Dendritic cell treated with granulocyte-macrophage colony-stimulating factor and Interleukin-4, amounts not matched to agents 40 ng/mL and 50 ng/mL, for 4 days (primary cell): Measurements from ENCODE around the gene VSIG10.
"Not testable (repeated sequence)": the region's sequence is repeated elsewhere in the genome, so short reads cannot be mapped to it uniquely, and the experiment has no call there.

ENCODE experiments used
- H3K27ac Mint-ChIP-seq: one replicate; pipeline ENCODE4 v1.8.0; 2022; ENCODE audit warnings: mild to moderate bottlenecking, mixed read lengths
- H3K27me3 Mint-ChIP-seq: one replicate; pipeline ENCODE4 v1.8.0; 2022; ENCODE audit warnings: mild to moderate bottlenecking, mixed read lengths
- H3K36me3 Mint-ChIP-seq: one replicate; pipeline ENCODE4 v1.8.0; 2022; ENCODE audit warnings: low read depth, mixed read lengths
- H3K4me1 Mint-ChIP-seq: one replicate; pipeline ENCODE4 v1.8.0; 2022; ENCODE audit warnings: low read depth, mixed read lengths
- H3K4me3 Mint-ChIP-seq: one replicate; pipeline ENCODE4 v1.8.0; 2022; ENCODE audit warnings: mild to moderate bottlenecking, moderate library complexity, mixed read lengths
- H3K9me3 Mint-ChIP-seq: one replicate; pipeline ENCODE4 v1.8.0; 2022; ENCODE audit warnings: mixed read lengths
- intact Hi-C: fragments of 100-400 bp; cut with micrococcal nuclease; formaldehyde crosslinking; loops from one replicate; pipeline ENCODE4 v1.15.0; 2022

VSIG10 gene

DNA sequence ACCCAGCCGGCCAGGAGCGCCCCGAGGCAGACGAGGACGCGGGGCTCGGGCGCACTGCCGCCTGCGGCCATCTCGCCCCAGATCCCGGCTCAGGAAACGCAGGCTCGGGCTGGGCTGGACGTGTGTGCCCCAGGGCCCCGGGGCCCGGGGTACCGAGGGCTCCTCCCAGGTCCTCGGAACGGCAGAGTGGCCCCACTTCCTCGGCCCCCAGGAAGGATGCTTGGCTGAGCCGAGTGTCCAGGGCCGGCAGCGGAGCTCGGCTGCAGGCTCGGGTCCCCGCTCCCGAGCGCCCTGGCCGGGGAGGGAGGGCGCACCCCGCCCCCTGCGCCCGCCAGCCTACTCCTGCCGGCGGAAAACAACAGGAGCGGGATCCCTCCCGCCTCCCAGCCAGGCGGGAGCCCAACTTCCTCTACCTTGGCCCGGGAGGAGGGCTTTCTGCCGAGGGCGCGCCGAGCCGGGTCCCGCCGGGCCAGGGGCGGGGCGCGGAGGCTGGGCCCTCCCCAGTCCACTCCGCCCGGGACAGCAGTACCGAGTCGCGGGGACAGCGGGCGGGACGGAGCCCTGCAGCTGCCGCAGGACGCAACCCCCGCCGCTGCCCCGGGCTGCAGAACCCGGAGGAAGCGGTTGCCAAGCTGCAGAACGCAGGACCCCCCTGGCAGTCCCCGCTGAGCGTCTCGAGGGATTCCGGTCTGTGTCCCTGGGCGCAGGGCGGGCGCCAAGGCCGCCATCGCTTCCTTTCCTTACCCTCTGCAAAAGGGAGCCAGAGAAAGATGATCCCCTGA lies at the start of gene VSIG10:
VSIG10 (minus strand) TSS at position 411 of the 782 bp plus-strand sequence; CDS start at position 71, 340 bp downstream.
- peaks cover 20% of the 10 kb centered on the region for H3K4me1 Mint-ChIP-seq
- H3K9me3 Mint-ChIP-seq: no peaks in the 10 kb centered on the region
- H3K4me3 Mint-ChIP-seq: peak within 1 kb of the TSS; percentile 89
- intact Hi-C loops: loop anchor here (5.0 kb wide), 1 partner anchor 41 kb away; the partner anchor contains the start of gene WSB2
- H3K27me3 Mint-ChIP-seq: peaks cover 8% of the 10 kb centered on the region
- H3K36me3 Mint-ChIP-seq: peaks cover 7% of the 10 kb centered on the region
- peak within 1 kb of the TSS; percentile 72 for H3K27ac Mint-ChIP-seq

DNA sequence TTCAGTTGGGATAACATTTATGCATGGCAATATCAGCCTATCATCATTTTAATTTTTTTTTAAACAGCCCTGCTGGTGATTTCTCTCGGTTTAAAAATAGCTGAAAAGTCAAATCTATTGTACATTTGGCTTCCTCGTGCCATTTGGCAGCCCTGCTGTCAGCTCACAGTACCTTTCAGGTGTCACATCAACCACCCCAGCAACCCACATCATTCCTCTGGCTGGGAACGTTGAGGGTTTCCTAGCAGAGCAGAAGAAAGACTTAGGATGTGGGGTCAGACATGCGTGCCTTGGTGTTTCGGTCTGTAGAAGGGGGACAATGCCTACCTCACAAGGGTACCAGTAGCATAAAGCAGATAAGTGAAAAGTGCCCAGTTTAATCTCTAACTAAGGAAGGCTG lies 47.9 kb upstream of the VSIG10 start:
- no peaks in the 10 kb centered on the region for H3K4me1 Mint-ChIP-seq
- H3K27ac Mint-ChIP-seq: no peak overlapping the region
- peaks cover 53% of the 10 kb centered on the region for H3K36me3 Mint-ChIP-seq

GRCh38 chr12:118150625-118151024 lies 46.8 kb upstream of the VSIG10 start:
- H3K4me1 Mint-ChIP-seq: no peaks in the 10 kb centered on the region
- H3K9me3 Mint-ChIP-seq: no peaks in the 10 kb centered on the region
- no peaks in the 10 kb centered on the region for H3K27me3 Mint-ChIP-seq
- no peak overlapping the region for H3K4me3 Mint-ChIP-seq
- intact Hi-C loops: no loop called here
- H3K36me3 Mint-ChIP-seq: peaks cover 62% of the 10 kb centered on the region
- H3K27ac Mint-ChIP-seq: peak overlapping the region; percentile 7

More for the DNA sequence above, 47.9 kb upstream of the VSIG10 start:
- Mint-ChIP-seq H3K4me3 (no peak overlapping the region), H3K9me3 (no peaks in the 10 kb centered on the region), H3K27me3 (no peaks in the 10 kb centered on the region)
- intact Hi-C loops: no loop called here

- intact Hi-C loops: no loop called here
- H3K4me3 Mint-ChIP-seq: no peak overlapping the region
- H3K27me3 Mint-ChIP-seq: no peaks in the 10 kb centered on the region
Observed at GRCh38 chr12:118148287-118148686, 44.5 kb upstream of the VSIG10 start.

GRCh38 chr12:118145798-118146156 lies 42.0 kb upstream of the VSIG10 start:
- peaks cover 92% of the 10 kb centered on the region for H3K36me3 Mint-ChIP-seq
- peak overlapping the region; percentile 15 for H3K27ac Mint-ChIP-seq

More at GRCh38 chr12:118148287-118148686, 44.5 kb upstream of the VSIG10 start:
- peaks cover 6% of the 10 kb centered on the region for H3K4me1 Mint-ChIP-seq
- no peaks in the 10 kb centered on the region for H3K9me3 Mint-ChIP-seq
- H3K36me3 Mint-ChIP-seq: peaks cover 86% of the 10 kb centered on the region
- no peak overlapping the region for H3K27ac Mint-ChIP-seq

DNA sequence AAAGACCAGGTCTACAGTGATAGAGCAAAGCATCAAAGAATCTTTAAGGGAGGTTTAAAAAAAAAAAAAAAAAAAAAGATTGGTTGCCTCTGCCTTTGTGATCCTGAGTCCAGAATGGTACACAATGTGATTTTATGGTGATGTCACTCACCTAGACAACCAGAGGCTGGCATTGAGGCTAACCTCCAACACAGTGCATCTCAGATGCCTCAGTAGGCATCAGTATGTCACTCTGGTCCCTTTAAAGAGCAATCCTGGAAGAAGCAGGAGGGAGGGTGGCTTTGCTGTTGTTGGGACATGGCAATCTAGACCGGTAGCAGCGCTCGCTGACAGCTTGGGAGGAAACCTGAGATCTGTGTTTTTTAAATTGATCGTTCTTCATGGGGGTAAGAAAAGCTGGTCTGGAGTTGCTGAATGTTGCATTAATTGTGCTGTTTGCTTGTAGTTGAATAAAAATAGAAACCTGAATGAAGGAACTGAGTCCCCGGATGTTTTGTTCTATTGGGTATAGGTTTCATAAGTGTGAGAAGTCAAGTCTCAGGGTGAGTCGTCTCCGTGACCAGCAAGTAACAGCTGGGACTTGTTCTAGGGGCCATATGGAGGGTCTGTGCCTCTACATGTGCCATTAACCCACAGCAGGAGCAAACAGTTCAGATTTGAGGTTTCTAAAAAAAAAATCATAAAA lies 41.4 kb upstream of the VSIG10 start:
- H3K4me3 Mint-ChIP-seq: no peak overlapping the region
- peaks cover 6% of the 10 kb centered on the region for H3K4me1 Mint-ChIP-seq
- no peaks in the 10 kb centered on the region for H3K27me3 Mint-ChIP-seq
- peak overlapping the region; percentile 15 for H3K27ac Mint-ChIP-seq
- peaks cover 92% of the 10 kb centered on the region for H3K36me3 Mint-ChIP-seq
- intact Hi-C loops: no loop called here
- no peaks in the 10 kb centered on the region for H3K9me3 Mint-ChIP-seq

More at GRCh38 chr12:118145798-118146156, 42.0 kb upstream of the VSIG10 start:
- no peak overlapping the region for H3K4me3 Mint-ChIP-seq
- H3K4me1 Mint-ChIP-seq: peaks cover 6% of the 10 kb centered on the region
- H3K27me3 Mint-ChIP-seq: no peaks in the 10 kb centered on the region
- intact Hi-C loops: no loop called here
- no peaks in the 10 kb centered on the region for H3K9me3 Mint-ChIP-seq

DNA sequence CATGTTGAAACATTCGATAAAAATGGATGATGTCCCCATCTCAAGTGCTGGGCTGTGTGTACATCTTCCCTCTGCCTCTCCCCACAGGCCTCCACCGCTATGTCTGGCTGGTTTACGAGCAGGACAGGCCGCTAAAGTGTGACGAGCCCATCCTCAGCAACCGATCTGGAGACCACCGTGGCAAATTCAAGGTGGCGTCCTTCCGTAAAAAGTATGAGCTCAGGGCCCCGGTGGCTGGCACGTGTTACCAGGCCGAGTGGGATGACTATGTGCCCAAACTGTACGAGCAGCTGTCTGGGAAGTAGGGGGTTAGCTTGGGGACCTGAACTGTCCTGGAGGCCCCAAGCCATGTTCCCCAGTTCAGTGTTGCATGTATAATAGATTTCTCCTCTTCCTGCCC lies 40.7 kb upstream of the VSIG10 start:
- H3K27me3 Mint-ChIP-seq: no peaks in the 10 kb centered on the region
- no peak overlapping the region for H3K27ac Mint-ChIP-seq
- H3K36me3 Mint-ChIP-seq: peaks cover 92% of the 10 kb centered on the region
- H3K9me3 Mint-ChIP-seq: no peaks in the 10 kb centered on the region
- no peak overlapping the region for H3K4me3 Mint-ChIP-seq
- peaks cover 6% of the 10 kb centered on the region for H3K4me1 Mint-ChIP-seq
- intact Hi-C loops: no loop called here

DNA sequence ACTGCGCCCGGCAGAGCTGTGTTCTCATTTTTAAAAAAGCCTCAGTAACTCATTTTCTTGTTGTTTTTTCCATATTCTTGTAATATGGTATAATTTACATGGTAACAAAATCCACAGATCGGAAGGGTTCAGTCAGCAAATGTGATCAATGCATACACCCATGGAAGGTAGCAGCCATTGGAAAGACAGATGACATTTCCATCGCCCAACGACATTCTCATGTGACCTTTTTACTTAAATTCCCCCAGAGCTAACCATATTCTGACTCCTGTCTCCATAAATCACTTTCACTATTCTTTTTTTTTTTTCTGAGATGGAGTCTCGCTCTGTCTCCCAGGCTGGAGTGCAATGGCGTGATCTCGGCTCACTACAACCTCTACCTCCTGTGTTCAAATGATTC lies 37.0 kb upstream of the VSIG10 start:
- Mint-ChIP-seq H3K36me3 (peaks cover 91% of the 10 kb centered on the region), H3K27me3 (no peaks in the 10 kb centered on the region), H3K4me3 (no peak overlapping the region), H3K4me1 (peaks cover 22% of the 10 kb centered on the region), H3K9me3 (no peaks in the 10 kb centered on the region), H3K27ac (no peak overlapping the region)
- intact Hi-C loops: no loop called here

DNA sequence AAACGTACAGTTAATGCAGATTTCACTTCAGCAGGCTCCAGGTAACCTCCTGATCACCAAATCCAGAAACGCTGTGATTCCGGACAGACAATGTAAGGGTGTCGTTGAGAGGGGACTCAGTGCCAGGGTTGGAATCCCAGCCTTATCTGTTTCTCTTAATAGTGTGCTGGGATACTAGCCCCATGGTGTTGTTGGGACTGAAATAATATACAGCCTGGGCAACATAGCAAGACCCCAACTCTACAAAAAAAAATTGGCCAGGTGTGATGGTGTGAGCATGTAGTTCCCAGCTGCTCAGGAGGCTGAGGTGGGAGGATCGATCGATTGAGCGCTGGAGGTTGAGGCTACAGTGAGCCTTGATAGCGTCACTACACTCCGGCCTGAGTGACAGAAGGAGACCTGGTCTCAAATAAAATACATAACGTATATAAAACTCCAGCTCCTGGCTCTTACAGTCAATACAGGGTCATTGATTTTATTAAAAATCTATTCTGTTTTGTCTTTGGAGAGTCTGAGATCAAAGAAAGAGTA lies 33.4 kb upstream of the VSIG10 start:
- Mint-ChIP-seq H3K4me3 (peak overlapping the region; percentile 88), H3K4me1 (peaks cover 21% of the 10 kb centered on the region), H3K27ac (peak overlapping the region; percentile 83), H3K27me3 (no peaks in the 10 kb centered on the region), H3K9me3 (no peaks in the 10 kb centered on the region), H3K36me3 (peaks cover 59% of the 10 kb centered on the region)
- intact Hi-C loops: loop anchor here (2.0 to 5.0 kb wide), 2 partner anchors 76 to 120 kb away; partner anchors contain the start of genes RFC5 and WSB2

DNA sequence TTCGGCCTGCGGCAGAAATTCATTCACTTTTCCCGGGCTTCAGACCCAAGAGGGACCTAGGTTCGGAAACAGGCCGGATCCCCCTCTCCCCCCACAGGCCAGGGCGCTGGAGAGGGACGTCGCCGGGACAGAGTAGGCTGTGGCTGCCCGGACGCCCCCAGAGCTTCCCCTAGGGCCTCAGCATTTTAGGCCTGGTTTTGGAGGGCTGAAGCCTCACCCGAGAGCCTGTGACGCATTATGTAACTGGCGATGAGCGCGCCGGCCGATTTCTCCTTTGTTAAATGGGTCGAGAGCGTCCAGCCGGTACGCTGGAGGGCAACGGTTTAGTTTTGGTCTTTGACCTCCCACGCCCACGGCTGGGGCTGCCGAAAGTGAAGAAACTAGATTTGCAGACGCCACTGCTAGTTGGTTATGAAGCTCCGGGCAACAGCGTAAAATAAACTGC lies 32.8 kb upstream of the VSIG10 start:
- Mint-ChIP-seq H3K27me3 (no peaks in the 10 kb centered on the region), H3K4me1 (peaks cover 21% of the 10 kb centered on the region), H3K9me3 (no peaks in the 10 kb centered on the region), H3K4me3 (peak overlapping the region; percentile 88), H3K36me3 (peaks cover 53% of the 10 kb centered on the region), H3K27ac (peak overlapping the region; percentile 83)
- intact Hi-C loops: loop anchor here (2.0 to 5.0 kb wide), 2 partner anchors 76 to 119 kb away; partner anchors contain the start of genes RFC5 and WSB2

DNA sequence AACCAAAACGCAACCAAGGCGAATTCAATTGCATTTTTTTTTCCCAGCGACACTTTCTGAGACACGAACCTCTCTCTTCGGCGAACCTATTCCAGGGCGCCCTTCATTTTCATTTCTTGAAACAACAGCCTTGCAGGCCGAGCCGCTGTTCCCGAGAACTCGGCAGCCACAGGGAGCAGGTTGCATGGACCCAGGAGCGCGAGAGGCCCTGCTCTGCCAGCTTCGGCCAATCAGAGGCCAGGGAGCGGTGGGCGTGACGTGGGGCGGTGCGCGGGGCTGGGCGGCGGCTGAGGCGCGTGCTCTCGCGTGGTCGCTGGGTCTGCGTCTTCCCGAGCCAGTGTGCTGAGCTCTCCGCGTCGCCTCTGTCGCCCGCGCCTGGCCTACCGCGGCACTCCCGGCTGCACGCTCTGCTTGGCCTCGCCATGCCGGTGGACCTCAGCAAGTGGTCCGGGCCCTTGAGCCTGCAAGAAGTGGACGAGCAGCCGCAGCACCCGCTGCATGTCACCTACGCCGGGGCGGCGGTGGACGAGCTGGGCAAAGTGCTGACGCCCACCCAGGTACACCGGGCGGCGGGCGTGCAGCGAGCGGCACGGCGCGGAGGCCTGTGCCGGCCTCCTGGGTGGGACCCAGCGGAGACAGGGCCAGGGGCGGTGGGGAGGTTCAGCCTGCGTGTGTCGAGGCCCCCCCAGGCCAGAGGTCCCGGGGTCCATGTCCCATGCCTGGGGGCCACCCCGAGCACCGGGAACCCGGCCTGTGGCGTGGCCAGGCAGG lies 32.2 kb upstream of the VSIG10 start, which contains the start of gene PEBP1:
PEBP1 (plus strand) TSS at position 337 of the 771 bp plus-strand sequence; CDS start at position 423, 86 bp downstream.
- intact Hi-C loops: loop anchor here (2.0 to 5.0 kb wide), 2 partner anchors 75 to 119 kb away; partner anchors contain the start of genes RFC5 and WSB2
- H3K27me3 Mint-ChIP-seq: no peaks in the 10 kb centered on the region

GRCh38 chr12:118129436-118129835 lies 25.6 kb upstream of the VSIG10 start:
- H3K36me3 Mint-ChIP-seq, H3K27me3 Mint-ChIP-seq, intact Hi-C loops, H3K27ac Mint-ChIP-seq, H3K4me1 Mint-ChIP-seq, H3K4me3 Mint-ChIP-seq, H3K9me3 Mint-ChIP-seq: not testable (repeated sequence)

More for the DNA sequence above, 32.2 kb upstream of the VSIG10 start, which contains the start of gene PEBP1:
- Mint-ChIP-seq H3K9me3 (no peaks in the 10 kb centered on the region), H3K4me3 (peak within 1 kb of the TSS; percentile 88), H3K27ac (peak within 1 kb of the TSS; percentile 83), H3K4me1 (peaks cover 21% of the 10 kb centered on the region), H3K36me3 (peaks cover 47% of the 10 kb centered on the region)

GRCh38 chr12:118127867-118128266 lies 24.1 kb upstream of the VSIG10 start:
- no peaks in the 10 kb centered on the region for H3K4me1 Mint-ChIP-seq
- no peaks in the 10 kb centered on the region for H3K9me3 Mint-ChIP-seq
- H3K4me3 Mint-ChIP-seq: no peak overlapping the region
- H3K27ac Mint-ChIP-seq: no peak overlapping the region
- H3K36me3 Mint-ChIP-seq: no peaks in the 10 kb centered on the region
- H3K27me3 Mint-ChIP-seq: no peaks in the 10 kb centered on the region
- intact Hi-C loops: no loop called here
